Hindlimb muscle (tissue), 1 donor: ENCODE measurements around the gene NDUFS8. TPM values are rescaled to one million over a fixed set of nuclear protein-coding genes. Genes with fewer than 3 reads are reported as not detected.

Experiments used
- DNase-seq: peaks from one replicate; pipeline ENCODE4 v3.0.0-alpha.2; 2013
- polyA plus RNA-seq: library from polyadenylated mRNA; unstranded; fragments of 120-200 nt; gene quantifications from one replicate; pipeline ENCODE4 v1.2.1, GENCODE V29; 2013; ENCODE audit not compliant: insufficient read length

NDUFS8 gene
- polyA plus RNA-seq, 1 donor, result 81.6 TPM

GRCh38 chr11:68051191-68052136 is 21.0 kb downstream of the NDUFS8 start:
- no peak for DNase-seq

DNA sequence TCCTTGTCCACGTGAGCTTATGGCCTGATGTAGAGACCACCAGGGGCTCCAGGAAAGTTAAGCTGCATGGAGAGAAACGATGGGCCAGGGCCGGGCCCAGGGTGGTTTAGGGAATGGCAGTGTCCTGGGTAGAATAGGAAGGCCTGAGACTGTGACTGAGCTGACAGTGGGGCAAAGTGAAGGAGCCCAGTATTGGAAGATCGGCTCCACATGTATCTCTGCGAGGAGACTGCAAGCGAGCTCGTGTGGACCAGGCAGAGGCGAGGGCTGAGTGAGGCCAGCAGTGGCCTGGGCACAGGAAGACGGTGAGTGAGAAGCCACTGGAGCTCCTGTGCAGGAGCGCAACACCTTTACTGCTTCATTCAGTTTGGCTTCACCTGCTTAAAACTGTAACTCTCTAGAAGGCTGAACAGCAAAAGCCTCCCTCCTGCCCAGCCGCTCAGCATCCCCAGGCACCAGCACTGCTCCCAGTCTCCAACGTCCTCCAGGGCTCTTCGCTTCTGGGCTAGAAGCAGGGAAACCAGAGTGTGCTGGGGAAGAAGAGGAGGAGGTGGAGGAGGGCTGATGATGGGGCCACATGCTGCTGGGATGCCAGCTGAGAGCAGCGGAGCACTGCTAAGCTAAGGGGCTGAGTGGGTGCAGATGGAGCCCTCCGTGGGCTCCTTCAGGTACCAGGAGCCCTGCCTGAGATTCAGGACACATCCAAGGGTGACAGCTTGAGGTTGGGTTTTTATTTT is 21.8 kb downstream of the NDUFS8 start:
- no peak for DNase-seq

DNA sequence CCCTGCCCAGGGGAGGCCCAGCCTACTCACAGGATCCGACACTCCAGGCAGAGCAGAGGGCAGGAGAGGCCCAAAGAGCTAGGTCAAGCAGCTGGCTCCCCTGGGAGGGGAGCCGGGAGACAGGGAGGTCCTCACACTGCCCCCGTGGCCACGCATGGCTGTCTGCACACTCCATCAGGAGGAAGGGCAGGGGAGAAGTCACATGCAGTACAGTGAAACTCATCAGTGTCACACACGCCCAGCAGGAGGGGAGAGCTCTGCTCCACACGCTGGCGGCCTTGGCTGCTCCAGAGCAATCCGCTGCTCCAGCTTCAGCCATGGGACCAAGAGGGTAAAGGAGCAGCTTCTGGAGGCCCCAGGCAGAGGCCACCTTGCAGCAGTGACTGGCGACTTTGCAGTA is 22.6 kb downstream of the NDUFS8 start:
- DNase-seq, result no peak

DNA sequence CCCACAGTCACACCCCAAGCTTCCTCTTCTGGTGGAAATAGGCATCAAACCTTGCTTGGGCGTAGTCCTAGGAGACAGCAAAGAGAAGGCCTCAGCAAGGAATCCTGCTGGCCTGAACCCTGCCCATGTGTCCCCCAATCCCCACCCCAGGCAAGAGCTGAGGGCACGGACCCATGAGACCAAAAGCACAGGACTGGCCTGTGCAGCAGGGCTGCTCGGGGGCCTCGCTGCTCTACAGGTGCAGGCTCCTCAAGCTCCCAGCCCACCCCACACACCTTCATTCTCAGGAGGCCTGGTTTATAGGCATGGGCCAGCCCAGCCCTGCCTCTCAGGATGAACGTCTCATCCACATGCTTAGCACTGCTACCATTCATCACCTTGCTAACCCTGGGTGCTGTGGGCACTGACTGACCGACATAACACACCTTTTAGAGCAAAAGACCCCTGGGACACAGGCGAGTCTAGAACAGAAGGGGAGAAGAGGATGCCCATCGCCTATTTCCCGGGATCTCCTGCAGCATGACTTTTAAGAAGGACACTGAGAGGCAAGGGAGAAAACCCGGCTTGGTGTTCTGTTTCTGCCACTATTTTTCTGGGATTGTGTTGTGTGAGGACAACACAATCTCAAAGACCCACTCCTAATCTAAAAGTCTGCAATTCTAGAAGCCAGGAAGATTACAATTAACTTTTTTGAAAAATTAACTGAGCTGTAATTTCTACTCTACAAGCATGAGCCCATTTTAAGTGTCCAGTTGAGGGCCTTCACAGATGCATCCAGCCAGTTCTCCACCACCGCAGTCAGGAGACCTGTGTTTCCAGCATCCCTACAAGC is 23.7 kb downstream of the NDUFS8 start:
- no peak for DNase-seq

DNA sequence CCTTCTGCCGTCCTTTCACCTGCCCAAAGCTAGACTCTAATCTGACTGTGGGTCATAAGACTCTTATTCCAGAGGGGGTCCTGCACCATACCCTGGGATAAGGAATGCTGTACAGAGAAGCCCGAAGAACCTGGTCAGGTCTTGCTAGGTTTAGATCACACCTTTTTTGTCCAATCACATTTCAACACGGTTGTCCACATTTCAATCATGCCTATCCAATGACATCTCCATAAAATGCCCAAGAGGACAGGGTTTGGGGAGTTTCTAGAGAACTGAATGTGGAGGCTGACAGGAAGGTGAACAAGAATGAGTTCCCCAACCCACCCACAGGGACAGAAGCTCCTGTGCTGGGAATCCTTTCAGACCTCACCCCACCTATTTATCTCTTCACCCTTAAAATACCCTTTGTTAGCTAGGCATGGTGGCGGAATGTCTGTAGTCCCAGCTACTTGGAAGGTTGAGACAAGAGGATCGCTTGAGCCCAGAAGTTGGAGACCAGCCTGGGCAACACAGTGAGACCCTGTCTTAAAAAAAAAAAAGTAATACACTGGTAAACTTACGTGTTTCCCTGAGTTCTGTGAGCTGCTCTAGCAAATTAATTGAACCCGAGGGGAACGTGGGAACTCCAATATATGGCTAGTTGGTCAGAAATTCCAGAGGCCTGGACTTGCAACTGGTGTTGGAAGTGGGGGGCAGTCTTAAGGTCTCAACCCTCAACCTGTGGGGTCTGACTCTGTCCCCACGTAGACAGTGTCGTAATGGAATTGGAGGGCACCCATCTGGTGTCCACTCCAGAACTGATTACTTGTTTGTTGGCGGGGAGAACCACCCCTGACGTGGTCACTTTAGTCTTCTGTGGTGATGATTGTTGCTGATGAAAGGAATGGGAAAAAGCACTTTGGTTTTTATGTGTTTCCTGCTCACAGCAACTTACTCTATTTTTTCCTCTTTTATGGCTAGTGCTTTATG is 26.1 kb downstream of the NDUFS8 start:
- no peak for DNase-seq

- no peak for DNase-seq
Observed at GRCh38 chr11:68057807-68058206, 27.3 kb downstream of the NDUFS8 start.

- DNase-seq, result no peak
Observed at GRCh38 chr11:68061508-68061907, 31.0 kb downstream of the NDUFS8 start.

GRCh38 chr11:68064926-68065325 is 34.4 kb downstream of the NDUFS8 start:
- DNase-seq, result no peak

GRCh38 chr11:68065841-68066240 is 35.4 kb downstream of the NDUFS8 start:
- DNase-seq, result no peak

- no peak for DNase-seq
Observed at GRCh38 chr11:68066742-68067141, 36.3 kb downstream of the NDUFS8 start.

GRCh38 chr11:68067991-68068390 is 37.5 kb downstream of the NDUFS8 start:
- no peak for DNase-seq

DNA sequence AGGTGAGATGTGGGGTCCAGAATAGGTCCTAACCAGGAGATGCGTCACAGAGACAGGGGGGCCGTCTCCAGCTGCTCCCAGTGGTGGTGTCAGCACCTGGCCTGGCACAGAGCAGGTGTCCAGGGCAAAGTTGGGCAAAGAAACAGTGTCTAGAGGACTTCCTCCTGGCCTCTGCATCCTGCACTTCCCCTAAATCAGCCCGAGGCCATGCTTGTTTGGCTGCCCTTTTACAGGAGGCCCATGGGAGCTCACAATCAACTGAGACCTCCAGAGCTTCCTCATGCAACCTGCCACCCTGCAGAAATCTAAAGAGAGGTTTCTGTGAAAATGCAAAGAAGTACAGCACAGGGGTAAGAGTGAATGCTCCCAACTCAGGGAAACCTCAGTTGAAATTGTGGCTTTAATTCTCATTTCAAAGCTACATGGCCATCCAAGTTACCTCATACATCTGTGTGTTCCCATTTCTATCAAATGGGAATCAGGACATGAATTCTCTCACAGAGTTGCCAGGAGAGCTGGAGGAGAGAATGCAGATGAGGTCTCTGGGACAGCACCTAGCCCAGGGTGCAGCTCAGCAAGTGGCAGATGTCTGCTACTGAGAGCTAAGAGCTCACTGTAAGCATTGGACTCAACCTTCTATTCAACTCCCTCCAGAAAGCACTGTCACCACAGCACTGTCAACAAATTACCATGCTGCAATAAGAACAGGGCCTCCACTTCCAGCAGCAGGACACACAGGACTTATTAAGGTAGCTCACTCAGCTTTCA is 41.0 kb downstream of the NDUFS8 start:
- DNase-seq, result no peak

DNA sequence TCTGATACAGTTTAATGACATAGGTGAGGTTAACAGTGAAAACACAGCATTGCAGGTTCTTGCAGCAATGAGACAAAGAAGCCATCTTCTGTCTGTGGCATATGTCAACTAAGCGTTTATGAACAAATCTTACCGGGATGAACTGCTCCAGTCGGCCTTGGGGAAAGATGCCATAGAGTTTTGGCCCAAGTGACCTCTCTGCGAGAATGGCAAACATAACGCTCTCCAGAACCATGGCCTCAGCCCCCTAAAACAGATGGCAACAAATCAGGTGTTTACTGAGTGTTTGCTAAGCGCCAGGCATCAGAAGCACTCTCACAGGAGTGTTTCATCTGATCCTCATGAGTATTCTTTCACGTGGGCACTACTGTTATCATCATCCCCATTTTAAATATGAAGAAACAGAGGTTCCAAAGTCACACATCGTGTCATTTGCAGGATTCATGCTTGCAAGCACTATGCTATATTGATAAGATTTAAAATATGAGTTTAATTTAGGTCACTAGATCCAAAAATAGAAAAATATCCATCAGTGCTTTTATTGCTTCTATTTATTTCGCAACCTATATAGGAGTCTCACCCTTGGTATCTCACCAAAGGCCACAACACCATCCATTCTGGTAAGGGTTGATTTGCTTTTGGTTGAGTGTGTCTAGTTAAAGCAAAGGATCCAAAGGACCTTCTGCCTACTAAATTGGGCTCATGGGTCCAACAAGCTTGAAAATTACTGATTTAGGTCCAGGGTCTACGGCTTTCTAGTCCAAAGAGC is 44.3 kb downstream of the NDUFS8 start:
- no peak for DNase-seq

DNA sequence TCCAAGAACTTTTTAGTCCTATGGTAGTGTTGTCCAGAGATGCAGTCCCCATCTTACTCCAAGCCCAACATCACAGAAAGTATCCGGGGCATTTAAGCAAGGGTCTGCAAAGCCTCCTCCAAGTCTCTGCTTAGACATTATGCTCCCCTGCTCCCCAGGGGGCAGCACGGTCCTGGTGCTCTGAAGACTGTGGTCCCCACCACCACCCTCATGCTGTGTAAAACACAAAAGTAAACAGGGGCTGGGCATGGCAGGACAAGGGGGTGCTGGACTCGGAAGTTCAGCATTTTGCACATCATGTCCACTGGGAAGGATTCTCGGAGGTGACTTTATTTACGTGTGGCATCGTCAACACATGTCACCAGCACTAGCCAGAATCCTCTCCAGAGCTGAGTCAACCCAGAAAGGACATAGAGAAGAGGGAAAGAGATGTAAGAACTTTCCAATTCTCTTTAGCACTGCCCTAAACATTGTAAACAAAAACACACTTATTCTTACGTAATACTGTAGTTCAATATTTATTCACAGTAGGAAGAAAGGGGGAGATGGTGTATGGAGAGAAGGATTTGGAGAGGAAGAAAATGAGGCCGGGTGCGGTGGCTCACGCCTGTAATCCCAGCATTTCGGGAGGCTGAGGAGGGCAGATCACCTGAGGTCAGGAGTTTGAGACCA is 46.0 kb downstream of the NDUFS8 start:
- no peak for DNase-seq

DNA sequence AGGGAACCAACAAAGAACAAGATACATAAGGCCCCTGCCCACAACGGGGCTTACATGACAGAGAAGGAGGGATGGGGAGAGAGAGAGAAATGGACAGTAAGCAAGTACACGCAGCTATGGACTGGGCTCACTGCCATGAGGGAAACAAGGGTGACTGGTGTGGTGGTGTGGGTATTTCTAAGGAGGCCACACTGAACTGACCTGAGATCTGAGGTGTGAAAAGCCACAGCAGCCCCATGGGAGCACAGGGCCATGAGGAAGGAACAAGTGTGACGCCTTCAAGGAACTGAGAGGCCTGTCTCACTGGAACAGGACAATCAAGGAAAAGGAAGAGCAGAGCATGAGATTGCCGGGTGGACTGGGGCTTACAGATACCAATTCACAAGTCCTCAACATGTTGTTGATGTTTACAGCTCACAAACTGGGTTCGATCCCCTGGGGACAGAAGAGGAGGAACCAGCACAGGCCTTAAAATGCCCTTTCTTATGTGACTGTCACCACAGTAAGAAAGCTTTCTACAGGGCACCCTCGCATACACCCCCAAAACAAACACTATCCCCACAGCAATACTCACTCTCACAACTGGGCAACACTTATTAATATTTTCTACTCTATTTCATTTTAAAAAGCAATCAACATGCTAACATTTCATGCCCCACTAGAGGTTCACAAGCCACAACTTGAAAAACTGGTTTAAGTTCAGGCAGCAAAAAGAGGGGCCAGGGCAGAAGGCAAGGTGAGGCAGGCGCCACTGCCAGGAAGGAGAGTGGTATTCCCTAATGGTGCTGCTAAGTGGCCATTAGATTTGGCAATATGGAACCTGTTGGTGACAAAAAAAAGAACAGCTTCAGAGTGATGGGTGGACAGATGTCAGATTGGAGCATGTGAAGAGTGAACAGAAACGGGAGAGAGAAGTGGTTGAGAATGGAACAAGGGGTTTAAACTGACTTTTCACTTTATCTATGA is 47.4 kb downstream of the NDUFS8 start:
- DNase-seq, result no peak

DNA sequence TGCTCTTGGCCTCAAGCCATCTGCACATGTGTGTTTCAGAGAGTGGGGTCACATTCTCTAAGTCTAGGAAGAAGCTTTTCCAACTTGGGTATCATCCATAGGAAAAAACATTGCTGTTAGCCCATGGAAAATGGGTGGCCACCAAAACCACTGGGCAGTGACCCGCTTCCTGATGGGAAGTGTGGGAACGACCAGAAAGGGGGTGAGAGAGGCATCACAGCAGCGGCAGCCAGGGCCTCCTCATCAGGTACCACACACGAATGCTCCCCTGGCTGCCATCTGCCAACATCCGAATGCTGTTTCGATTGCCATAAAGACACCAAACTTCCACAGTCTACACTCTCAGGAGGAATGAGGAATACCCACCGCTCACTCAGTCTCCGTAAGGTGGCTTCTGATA is 50.4 kb downstream of the NDUFS8 start:
- no peak for DNase-seq

GRCh38 chr11:68081691-68082090 is 51.2 kb downstream of the NDUFS8 start:
- no peak for DNase-seq

DNA sequence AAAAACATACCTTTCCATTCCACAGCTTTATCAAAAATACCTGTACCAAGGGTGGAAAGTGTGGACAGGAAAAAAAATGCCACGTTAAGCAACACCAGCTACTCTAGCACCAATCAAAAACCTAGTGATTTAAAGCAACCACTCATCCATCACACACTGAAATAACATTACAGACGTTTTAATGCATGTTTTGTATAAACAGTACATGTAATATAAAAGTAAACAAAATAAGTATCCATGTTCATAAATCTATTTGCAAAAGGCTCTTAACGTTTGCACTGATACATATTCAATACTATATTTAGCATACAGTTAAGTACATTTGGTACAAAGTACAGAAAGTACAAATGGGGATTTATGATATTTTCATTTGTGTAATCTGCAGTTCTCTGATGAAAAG is 52.0 kb downstream of the NDUFS8 start:
- no peak for DNase-seq
